RWPE1 (cell line): ENCODE data around the gene NUCKS1.

Experiments
- CTCF ChIA-PET: fragments of 350-600 bp; sonication (Branson Sonifier 250); formaldehyde crosslinking; extraction: SDS; loops from one replicate; lab custom pipeline; 2021; lab: Yijun Ruan, JAX
- POLR2A ChIA-PET: fragments of 400-600 bp; formaldehyde crosslinking; extraction: SDS; loops from one replicate; lab custom pipeline; 2020; ENCODE audit warnings: antibody characterized with exemption; ENCODE audit not compliant: low non-redundant PET; lab: Yijun Ruan, JAX
- DNase-seq: peaks from one replicate; pipeline ENCODE4 v3.0.0; 2012; ENCODE audit warnings: low spot score
- H3K27ac ChIP-seq: fragments of 450-650 bp; 2 replicates; pipeline ENCODE4 v1.5.1; 2017
- CTCF ChIP-seq: fragments of 450-650 bp; conservative IDR thresholded peaks from 2 replicates; pipeline ENCODE4 v1.5.1; 2017; ENCODE audit warnings: low read depth, mild to moderate bottlenecking

The NUCKS1 gene

GRCh38 chr1:205750138-205751035 lies at the start of gene NUCKS1:
NUCKS1 (minus strand) TSS chr1:205750182; CDS start chr1:205749973, 209 bp downstream.
- no peak for TF ChIP-seq CTCF
- CTCF ChIA-PET, result interaction anchor here (1.4 kb wide), 1 partner anchor 41 kb away, joined by 7 read pairs; no protein-coding TSS in a partner anchor
- H3K27ac ChIP-seq, result peak within 1 kb of the TSS; percentile 99
- DNase-seq, result peak; percentile 96
- POLR2A ChIA-PET, result interaction anchor here (1.1 kb wide), 1 partner anchor 11 kb away, joined by 4 read pairs; no protein-coding TSS in a partner anchor

GRCh38 chr1:205798577-205798976 lies 48.6 kb upstream of the NUCKS1 start:
- DNase-seq, result peak; percentile 81
- TF ChIP-seq CTCF, result no peak
- ChIA-PET POLR2A (no interaction called here), CTCF (interaction anchor here (0.5 to 1.6 kb wide), 4 partner anchors 14 to 297 kb away, joined by 4 to 6 read pairs (median 4); no protein-coding TSS in a partner anchor)
- H3K27ac ChIP-seq, result no peak overlapping the region

GRCh38 chr1:205797168-205797567 lies 47.2 kb upstream of the NUCKS1 start:
- DNase-seq, result no peak
- ChIA-PET POLR2A (no interaction called here), CTCF (interaction anchor here (1.4 to 1.5 kb wide), 2 partner anchors 122 to 180 kb away, joined by 6 to 10 read pairs; no protein-coding TSS in a partner anchor)
- TF ChIP-seq CTCF, result no peak
- no peak overlapping the region for H3K27ac ChIP-seq

- ChIA-PET CTCF (interaction anchor here (0.6 to 7.3 kb wide), 3 partner anchors 11 to 183 kb away, joined by 3 to 107 read pairs (median 6); no protein-coding TSS in a partner anchor), POLR2A (no interaction called here)
- TF ChIP-seq CTCF, result no peak
- DNase-seq, result no peak
- no peak overlapping the region for H3K27ac ChIP-seq
These were observed 44.2 kb upstream of the NUCKS1 start for GRCh38 chr1:205794011-205794730.

- POLR2A ChIA-PET, result no interaction called here
- TF ChIP-seq CTCF, result no peak
- DNase-seq, result no peak
- CTCF ChIA-PET, result interaction anchor here (1.5 to 7.3 kb wide), 6 partner anchors 18 to 313 kb away, joined by 6 to 107 read pairs (median 18); no protein-coding TSS in a partner anchor
- H3K27ac ChIP-seq, result no peak overlapping the region
These were observed 43.1 kb upstream of the NUCKS1 start for GRCh38 chr1:205792961-205793673.

- DNase-seq, result no peak
- POLR2A ChIA-PET, result no interaction called here
- H3K27ac ChIP-seq, result no peak overlapping the region
These were observed 42.5 kb upstream of the NUCKS1 start for GRCh38 chr1:205792481-205792881.

More at GRCh38 chr1:205792481-205792881, 42.5 kb upstream of the NUCKS1 start:
- TF ChIP-seq CTCF, result no peak
- CTCF ChIA-PET, result interaction anchor here (0.6 to 7.3 kb wide), 32 partner anchors 9 to 1139 kb away, joined by 3 to 107 read pairs (median 6); partner anchors contain the start of genes NUCKS1 and SLC26A9
